ENCODE results near the gene ADARB2. TPM values are rescaled to one million over a fixed set of nuclear protein-coding genes. Genes with fewer than 3 reads are reported as not detected.
"Not testable (repeated sequence)": the region's sequence is repeated elsewhere in the genome, so short reads cannot be mapped to it uniquely, and the experiment has no call there.

ADARB2 gene
- total RNA-seq, 4 donors from 2014 or later = 0.80 to 4.9 (median 2.3) TPM

DNA sequence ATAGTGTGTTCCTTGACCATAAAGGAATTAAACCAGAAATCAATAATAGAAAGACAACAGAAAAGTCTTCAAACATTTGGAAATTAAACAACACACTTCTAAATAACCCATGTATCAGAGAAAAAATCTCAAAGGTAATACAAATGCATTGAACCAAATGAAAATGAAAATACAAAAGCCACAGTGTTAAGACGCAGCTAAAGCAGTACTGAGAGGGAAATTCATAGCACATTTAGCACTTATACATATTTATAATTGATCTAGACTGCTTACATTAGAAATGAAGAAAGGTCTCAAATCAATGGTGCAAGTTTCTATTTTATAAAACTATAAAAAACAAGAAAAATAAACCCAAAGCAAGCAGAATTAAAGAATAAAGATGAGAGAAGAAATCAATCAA lies 306.1 kb downstream of the ADARB2 start:
- TF ChIP-seq POLR2A (IDR thresholded peaks at IDR 0.05) = no peak
- no peak for TF ChIP-seq POLR2AphosphoS5 (IDR thresholded peaks at IDR 0.05)
- TF ChIP-seq, protein P1, sequence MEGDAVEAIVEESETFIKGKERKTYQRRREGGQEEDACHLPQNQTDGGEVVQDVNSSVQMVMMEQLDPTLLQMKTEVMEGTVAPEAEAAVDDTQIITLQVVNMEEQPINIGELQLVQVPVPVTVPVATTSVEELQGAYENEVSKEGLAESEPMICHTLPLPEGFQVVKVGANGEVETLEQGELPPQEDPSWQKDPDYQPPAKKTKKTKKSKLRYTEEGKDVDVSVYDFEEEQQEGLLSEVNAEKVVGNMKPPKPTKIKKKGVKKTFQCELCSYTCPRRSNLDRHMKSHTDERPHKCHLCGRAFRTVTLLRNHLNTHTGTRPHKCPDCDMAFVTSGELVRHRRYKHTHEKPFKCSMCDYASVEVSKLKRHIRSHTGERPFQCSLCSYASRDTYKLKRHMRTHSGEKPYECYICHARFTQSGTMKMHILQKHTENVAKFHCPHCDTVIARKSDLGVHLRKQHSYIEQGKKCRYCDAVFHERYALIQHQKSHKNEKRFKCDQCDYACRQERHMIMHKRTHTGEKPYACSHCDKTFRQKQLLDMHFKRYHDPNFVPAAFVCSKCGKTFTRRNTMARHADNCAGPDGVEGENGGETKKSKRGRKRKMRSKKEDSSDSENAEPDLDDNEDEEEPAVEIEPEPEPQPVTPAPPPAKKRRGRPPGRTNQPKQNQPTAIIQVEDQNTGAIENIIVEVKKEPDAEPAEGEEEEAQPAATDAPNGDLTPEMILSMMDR (IDR thresholded peaks at IDR 0.05) = no peak
- no peak for TF ChIP-seq EP300 (IDR thresholded peaks at IDR 0.05; ENCODE audit: low read depth)
- Histone ChIP-seq H3K4me1 (no peaks in the 10 kb centered on the region), H3K27ac (no peak overlapping the region), H3K36me3 (no peaks in the 10 kb centered on the region), H3K9me3 (peaks cover 4 to 6% of the 10 kb centered on the region in 2 donors), H3K4me3 (no peak overlapping the region), H3K27me3 (peaks cover 6% of the 10 kb centered on the region)
- WGBS, 2 donors (ENCODE audit: low coverage in 1 of 2) = 93 to 97% methylated on average over 1 of the region's 1 CpG
- in situ Hi-C loops (cut with MboI; ENCODE audit: low pct_ligation_motif_present in 1 of 4, low pct_unique_long_range_greater_than_20kb in 1 of 4, low sequenced_read_pairs in 3 of 4) = no loop called here
- DNase-seq = no peak
- intact Hi-C loops (cut with DNase I; ENCODE audit: low total_unique reads) = no loop called here

DNA sequence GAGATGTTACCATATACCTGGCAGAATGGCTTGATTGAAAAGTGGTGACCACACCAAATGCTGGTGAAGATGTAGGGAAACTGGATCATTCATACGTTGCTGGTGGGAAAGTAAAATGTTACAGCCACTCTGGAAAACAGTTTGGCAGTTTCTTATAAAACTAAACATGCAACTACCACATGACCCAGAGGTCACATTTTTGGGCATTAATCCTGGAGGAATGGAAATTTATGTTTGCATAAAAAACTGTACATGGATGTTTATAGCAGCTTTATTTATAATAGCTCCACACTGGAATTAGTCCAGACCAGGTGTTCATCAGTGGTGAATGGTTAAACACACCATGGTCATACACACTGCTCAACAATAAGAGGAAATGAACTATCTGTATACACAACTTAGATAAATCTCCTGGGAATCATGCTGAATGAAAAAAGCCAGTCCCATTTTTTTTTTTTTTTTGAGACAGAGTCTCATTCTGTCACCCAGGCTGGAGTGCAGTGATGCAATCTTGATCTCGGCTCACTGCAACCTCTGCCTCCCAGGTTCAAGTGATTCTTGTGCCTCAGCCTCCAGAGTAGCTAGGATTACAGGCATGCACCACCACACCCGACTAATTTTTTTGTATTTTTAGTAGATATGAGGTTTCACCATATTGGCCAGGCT lies 309.7 kb downstream of the ADARB2 start:
- H3K27ac ChIP-seq; H3K27me3 ChIP-seq; DNase-seq; in situ Hi-C loops (cut with MboI; ENCODE audit: low pct_ligation_motif_present in 1 of 4, low pct_unique_long_range_greater_than_20kb in 1 of 4, low sequenced_read_pairs in 3 of 4); H3K36me3 ChIP-seq; H3K4me3 ChIP-seq; H3K9me3 ChIP-seq; H3K4me1 ChIP-seq; intact Hi-C loops (cut with DNase I; ENCODE audit: low total_unique reads): not testable (repeated sequence)
- WGBS, 2 donors (ENCODE audit: low coverage in 1 of 2) = 15 to 43% methylated on average over 2 to 3 of the region's 3 CpGs

DNA sequence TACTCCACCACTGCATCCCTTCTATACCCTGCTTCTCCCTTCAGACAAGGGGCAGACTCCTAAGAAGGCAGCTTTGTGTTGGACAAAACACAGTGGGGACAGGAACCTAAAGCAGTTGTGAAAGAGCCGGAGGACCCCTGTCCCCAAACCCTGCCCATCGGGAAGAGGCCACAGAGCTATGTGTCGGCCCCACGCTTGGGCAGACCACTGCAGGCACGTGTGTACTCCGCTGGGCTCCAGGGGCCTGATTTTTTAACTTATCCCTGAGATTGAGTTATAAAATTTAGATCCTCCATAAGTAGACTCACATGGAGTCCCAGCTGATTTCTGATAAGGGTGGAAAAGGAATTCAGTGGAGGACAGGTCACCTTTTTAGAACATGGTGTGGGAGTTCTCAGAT lies 310.5 kb downstream of the ADARB2 start:
- Histone ChIP-seq H3K36me3 (no peaks in the 10 kb centered on the region), H3K4me1 (no peaks in the 10 kb centered on the region), H3K27ac (no peak overlapping the region), H3K27me3 (no peaks in the 10 kb centered on the region), H3K9me3 (peaks cover 4 to 6% of the 10 kb centered on the region in 2 donors), H3K4me3 (no peak overlapping the region)
- DNase-seq = no peak
- intact Hi-C loops (cut with DNase I; ENCODE audit: low total_unique reads) (no loop called here), in situ Hi-C loops (cut with MboI; ENCODE audit: low pct_ligation_motif_present in 1 of 4, low pct_unique_long_range_greater_than_20kb in 1 of 4, low sequenced_read_pairs in 3 of 4) (no loop called here)
- 92% methylated on average over 6 of the region's 6 CpGs; no CpG with 5 or more reads in 1 of the 2 donors for WGBS, 2 donors (ENCODE audit: low coverage in 1 of 2)
- TF ChIP-seq POLR2A (IDR thresholded peaks at IDR 0.05) = no peak
- TF ChIP-seq EP300 (IDR thresholded peaks at IDR 0.05; ENCODE audit: low read depth) = no peak
- TF ChIP-seq, protein P1 (IDR thresholded peaks at IDR 0.05) = no peak
- no peak for TF ChIP-seq POLR2AphosphoS5 (IDR thresholded peaks at IDR 0.05)

DNA sequence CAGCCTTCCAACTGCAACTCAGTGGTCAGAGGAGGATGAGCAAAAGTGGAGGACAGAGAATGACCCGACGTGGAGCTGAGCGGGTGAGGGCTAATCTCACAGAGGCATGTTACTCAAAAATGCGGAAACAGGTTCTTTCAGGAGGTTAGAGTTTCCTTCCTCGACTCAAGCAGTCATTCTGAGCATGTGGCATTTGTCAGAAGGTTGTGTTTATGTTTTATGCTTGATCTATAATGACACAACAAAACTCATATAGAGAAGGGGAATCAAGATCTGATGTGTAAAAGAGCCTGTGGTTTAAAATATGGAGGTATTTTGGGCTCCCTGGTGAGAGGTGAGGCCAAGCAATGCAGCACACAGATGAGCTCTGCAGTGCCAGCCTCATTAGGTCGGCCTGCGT lies 311.4 kb downstream of the ADARB2 start:
- H3K4me3 ChIP-seq = no peak overlapping the region
- no peak overlapping the region for H3K27ac ChIP-seq
- 53 to 58% methylated on average over 4 to 7 of the region's 7 CpGs for WGBS, 2 donors (ENCODE audit: low coverage in 1 of 2)
- peaks cover 0 to under 1% of the 10 kb centered on the region in 2 donors for H3K9me3 ChIP-seq
- intact Hi-C loops (cut with DNase I; ENCODE audit: low total_unique reads) (no loop called here), in situ Hi-C loops (cut with MboI; ENCODE audit: low pct_ligation_motif_present in 1 of 4, low pct_unique_long_range_greater_than_20kb in 1 of 4, low sequenced_read_pairs in 3 of 4) (no loop called here)
- H3K4me1 ChIP-seq = no peaks in the 10 kb centered on the region
- H3K36me3 ChIP-seq = no peaks in the 10 kb centered on the region
- DNase-seq = no peak
- H3K27me3 ChIP-seq = peaks cover 5% of the 10 kb centered on the region
- TF ChIP-seq EP300 (IDR thresholded peaks at IDR 0.05; ENCODE audit: low read depth) (no peak), POLR2A (IDR thresholded peaks at IDR 0.05) (no peak), POLR2AphosphoS5 (IDR thresholded peaks at IDR 0.05) (no peak)
- TF ChIP-seq, protein P1 (IDR thresholded peaks at IDR 0.05) = no peak

DNA sequence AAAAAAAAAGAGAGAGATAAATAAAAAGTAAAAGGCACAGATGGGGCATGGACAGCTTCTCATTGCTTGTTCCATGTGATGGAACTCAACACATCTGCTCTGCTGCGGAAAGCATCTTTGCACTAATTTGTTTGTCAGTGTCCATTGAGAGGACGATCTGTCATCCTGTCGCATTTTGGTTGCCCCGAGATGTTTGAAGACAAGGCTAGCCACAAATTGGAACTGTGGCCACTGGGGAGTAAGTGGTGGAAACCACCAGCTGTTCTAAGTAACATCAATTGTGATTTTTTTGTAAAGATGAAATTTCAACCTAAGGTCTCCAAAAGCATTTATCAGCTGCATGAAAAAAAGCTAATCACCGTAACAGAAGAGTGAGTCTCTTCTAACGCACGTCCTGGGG lies 312.7 kb downstream of the ADARB2 start:
- in situ Hi-C loops (cut with MboI; ENCODE audit: low pct_ligation_motif_present in 1 of 4, low pct_unique_long_range_greater_than_20kb in 1 of 4, low sequenced_read_pairs in 3 of 4) (no loop called here), intact Hi-C loops (cut with DNase I; ENCODE audit: low total_unique reads) (no loop called here)
- Histone ChIP-seq H3K27ac (no peak overlapping the region), H3K4me1 (no peaks in the 10 kb centered on the region), H3K36me3 (no peaks in the 10 kb centered on the region), H3K9me3 (no peaks in the 10 kb centered on the region), H3K27me3 (peaks cover 16% of the 10 kb centered on the region), H3K4me3 (no peak overlapping the region)
- WGBS, 2 donors (ENCODE audit: low coverage in 1 of 2) = 64% methylated on average over 7 of the region's 7 CpGs; no CpG with 5 or more reads in 1 of the 2 donors
- DNase-seq = no peak
- TF ChIP-seq POLR2AphosphoS5 (IDR thresholded peaks at IDR 0.05) = no peak
